ENCODE results near the gene PCBP3.

DNA sequence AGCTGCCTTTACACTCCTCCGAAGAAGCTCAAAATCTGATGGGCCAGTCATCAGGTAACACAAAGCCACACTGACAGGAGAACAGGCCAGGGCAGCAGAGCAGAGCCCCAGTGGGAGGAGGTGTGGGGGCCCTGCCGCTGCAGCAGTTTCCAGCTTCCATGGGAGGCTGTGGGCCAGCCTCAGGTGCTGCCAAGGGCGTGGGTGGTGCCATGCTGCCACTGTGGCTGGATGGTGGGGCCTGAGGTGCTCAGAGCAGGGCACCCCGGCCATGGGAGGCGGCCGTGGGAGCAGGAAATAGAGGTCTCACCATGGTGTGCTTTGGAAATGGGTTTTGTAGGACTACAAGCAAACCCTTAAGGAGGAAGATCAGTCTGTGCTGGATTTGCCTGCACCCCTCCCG lies 287.3 kb downstream of the PCBP3 start:
- TF ChIP-seq, protein P1, sequence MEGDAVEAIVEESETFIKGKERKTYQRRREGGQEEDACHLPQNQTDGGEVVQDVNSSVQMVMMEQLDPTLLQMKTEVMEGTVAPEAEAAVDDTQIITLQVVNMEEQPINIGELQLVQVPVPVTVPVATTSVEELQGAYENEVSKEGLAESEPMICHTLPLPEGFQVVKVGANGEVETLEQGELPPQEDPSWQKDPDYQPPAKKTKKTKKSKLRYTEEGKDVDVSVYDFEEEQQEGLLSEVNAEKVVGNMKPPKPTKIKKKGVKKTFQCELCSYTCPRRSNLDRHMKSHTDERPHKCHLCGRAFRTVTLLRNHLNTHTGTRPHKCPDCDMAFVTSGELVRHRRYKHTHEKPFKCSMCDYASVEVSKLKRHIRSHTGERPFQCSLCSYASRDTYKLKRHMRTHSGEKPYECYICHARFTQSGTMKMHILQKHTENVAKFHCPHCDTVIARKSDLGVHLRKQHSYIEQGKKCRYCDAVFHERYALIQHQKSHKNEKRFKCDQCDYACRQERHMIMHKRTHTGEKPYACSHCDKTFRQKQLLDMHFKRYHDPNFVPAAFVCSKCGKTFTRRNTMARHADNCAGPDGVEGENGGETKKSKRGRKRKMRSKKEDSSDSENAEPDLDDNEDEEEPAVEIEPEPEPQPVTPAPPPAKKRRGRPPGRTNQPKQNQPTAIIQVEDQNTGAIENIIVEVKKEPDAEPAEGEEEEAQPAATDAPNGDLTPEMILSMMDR (IDR thresholded peaks at IDR 0.05), result no peak
- TF ChIP-seq TCF7L2 (IDR thresholded peaks at IDR 0.05; ENCODE audit: low read depth, low read length) (no peak), POLR2AphosphoS5 (IDR thresholded peaks at IDR 0.05; ENCODE audit: low read depth, low read length) (no peak)

Data from Panc1 (cell line).